Stimulated activated CD4-positive, alpha-beta T cell treated with anti-CD3 and anti-CD28 coated beads, Interleukin-2, amount 100 ng/mL, for 24 hours (primary cell): ENCODE results near the gene RPS21.
"Not testable (repeated sequence)": the region's sequence is repeated elsewhere in the genome, so short reads cannot be mapped to it uniquely, and the experiment has no call there.

Experiments
- DNase-seq, 2 donors: peaks; one replicate each; pipeline ENCODE4 v3.0.0-alpha.2; 2020

Gene RPS21

GRCh38 chr20:62366370-62367135 lies 20.4 kb upstream of the RPS21 start:
- DNase-seq = no peak

- no peak for DNase-seq
These were observed 19.7 kb upstream of the RPS21 start, which contains the start of gene LAMA5 for GRCh38 chr20:62367136-62367632. TSS of gene LAMA5 (minus strand) at chr20:62367312. CDS start at chr20:62367245, 67 bp downstream.

- no peak for DNase-seq
These were observed 19.1 kb upstream of the RPS21 start for GRCh38 chr20:62367633-62368391.

GRCh38 chr20:62368392-62368975 lies 18.4 kb upstream of the RPS21 start:
- no peak for DNase-seq

- no peak for DNase-seq
These were observed 17.7 kb upstream of the RPS21 start for GRCh38 chr20:62368976-62369814.

- DNase-seq = no peak
These were observed 17.1 kb upstream of the RPS21 start for GRCh38 chr20:62369815-62370114.

GRCh38 chr20:62370115-62370806 lies 16.6 kb upstream of the RPS21 start:
- DNase-seq = peak; percentile 46 to 60

- no peak for DNase-seq
These were observed 15.9 kb upstream of the RPS21 start for GRCh38 chr20:62370807-62371587.

- DNase-seq = no peak
These were observed 15.3 kb upstream of the RPS21 start for GRCh38 chr20:62371588-62372041.

- DNase-seq = no peak
These were observed 14.6 kb upstream of the RPS21 start for GRCh38 chr20:62372042-62372993.

GRCh38 chr20:62373631-62374179 lies 13.2 kb upstream of the RPS21 start:
- DNase-seq = not testable (repeated sequence)

- DNase-seq = no peak
These were observed 12.4 kb upstream of the RPS21 start for GRCh38 chr20:62374331-62375152.

- DNase-seq = no peak
These were observed 10.5 kb upstream of the RPS21 start for GRCh38 chr20:62376112-62377063.

- no peak for DNase-seq
These were observed 9.8 kb upstream of the RPS21 start for GRCh38 chr20:62377064-62377461.

- DNase-seq = no peak
These were observed 9.2 kb upstream of the RPS21 start for GRCh38 chr20:62377615-62378178.

- no peak for DNase-seq
These were observed 8.7 kb upstream of the RPS21 start for GRCh38 chr20:62378215-62378614.

GRCh38 chr20:62381202-62381797 lies 5.6 kb upstream of the RPS21 start:
- DNase-seq = no peak
